Measurements from ENCODE around the gene GPR137.
"Not testable (repeated sequence)": the region's sequence is repeated elsewhere in the genome, so short reads cannot be mapped to it uniquely, and the experiment has no call there.

Gene GPR137

GRCh38 chr11:64304316-64305072 is 18.8 kb downstream of the GPR137 start:
- peak; percentile 84 for DNase-seq (ENCODE audit: low read depth)

- peak; percentile 95 for DNase-seq (ENCODE audit: low read depth)
Observed at GRCh38 chr11:64305075-64305690, 19.5 kb downstream of the GPR137 start, which contains the start of gene ESRRA. TSS of gene ESRRA (plus strand) at chr11:64305524. CDS start at chr11:64307180, 1,656 bp downstream.

- peak; percentile 27 for DNase-seq (ENCODE audit: low read depth)
Observed at GRCh38 chr11:64305691-64306562, 20.3 kb downstream of the GPR137 start.

- DNase-seq (ENCODE audit: low read depth), result no peak
Observed at GRCh38 chr11:64306563-64306875, 20.9 kb downstream of the GPR137 start.

- peak; percentile 16 for DNase-seq (ENCODE audit: low read depth)
Observed at GRCh38 chr11:64306876-64307622, 21.4 kb downstream of the GPR137 start.

- not testable (repeated sequence) for DNase-seq (ENCODE audit: low read depth)
Observed at GRCh38 chr11:64307795-64308194, 22.1 kb downstream of the GPR137 start.

GRCh38 chr11:64312947-64313346 is 27.3 kb downstream of the GPR137 start:
- no peak for DNase-seq (ENCODE audit: low read depth)

GRCh38 chr11:64313491-64314145 is 28.0 kb downstream of the GPR137 start:
- no peak for DNase-seq (ENCODE audit: low read depth)

GRCh38 chr11:64314146-64314804 is 28.6 kb downstream of the GPR137 start:
- DNase-seq (ENCODE audit: low read depth), result no peak

- no peak for DNase-seq (ENCODE audit: low read depth)
Observed at GRCh38 chr11:64314805-64315561, 29.3 kb downstream of the GPR137 start.

GRCh38 chr11:64315667-64316526 is 30.2 kb downstream of the GPR137 start:
- not testable (repeated sequence) for DNase-seq (ENCODE audit: low read depth)

GRCh38 chr11:64316672-64317324 is 31.1 kb downstream of the GPR137 start:
- DNase-seq (ENCODE audit: low read depth), result no peak

GRCh38 chr11:64317325-64317960 is 31.8 kb downstream of the GPR137 start, which contains the start of gene TRMT112:
TSS of gene TRMT112 (minus strand) at chr11:64317559. CDS start at chr11:64317526, 33 bp downstream.
- DNase-seq (ENCODE audit: low read depth), result peak; percentile 93

GRCh38 chr11:64317961-64318765 is 32.5 kb downstream of the GPR137 start, which contains the start of gene PRDX5:
TSS of gene PRDX5 (plus strand) at chr11:64318121. CDS start at chr11:64318216, 95 bp downstream.
- peak; percentile 95 for DNase-seq (ENCODE audit: low read depth)

GRCh38 chr11:64318766-64319761 is 33.4 kb downstream of the GPR137 start:
- no peak for DNase-seq (ENCODE audit: low read depth)

GRCh38 chr11:64320556-64320955 is 34.9 kb downstream of the GPR137 start:
- no peak for DNase-seq (ENCODE audit: low read depth)
